Suprapubic skin (tissue), 4 donors: ENCODE data around the gene ARHGAP6.

Experiments used
- CTCF ChIP-seq, 2 donors: fragments of 200-600 bp in 1 of 2; fragments of 450-650 bp in 1 of 2; sonication (generic) in 1 of 2; IDR thresholded peaks; one replicate each; pipeline ENCODE4 v1.5.1; 2016 to 2019; ENCODE audit warnings: antibody characterized with exemption in 2 of 2, mild to moderate bottlenecking in 1 of 2, moderate library complexity in 1 of 2
- POLR2A ChIP-seq, 2 donors: fragments of 450-650 bp; IDR thresholded peaks; one replicate each; pipeline ENCODE4 v1.6.1; 2017; ENCODE audit warnings: antibody characterized with exemption in 2 of 2, mild to moderate bottlenecking in 2 of 2, moderate library complexity in 2 of 2
- POLR2AphosphoS5 ChIP-seq, 3 donors: sonication (generic); formaldehyde crosslinking; IDR thresholded peaks; one replicate each; pipeline ENCODE4 v1.6.1; 2017; ENCODE audit warnings: antibody characterized with exemption in 3 of 3

DNA sequence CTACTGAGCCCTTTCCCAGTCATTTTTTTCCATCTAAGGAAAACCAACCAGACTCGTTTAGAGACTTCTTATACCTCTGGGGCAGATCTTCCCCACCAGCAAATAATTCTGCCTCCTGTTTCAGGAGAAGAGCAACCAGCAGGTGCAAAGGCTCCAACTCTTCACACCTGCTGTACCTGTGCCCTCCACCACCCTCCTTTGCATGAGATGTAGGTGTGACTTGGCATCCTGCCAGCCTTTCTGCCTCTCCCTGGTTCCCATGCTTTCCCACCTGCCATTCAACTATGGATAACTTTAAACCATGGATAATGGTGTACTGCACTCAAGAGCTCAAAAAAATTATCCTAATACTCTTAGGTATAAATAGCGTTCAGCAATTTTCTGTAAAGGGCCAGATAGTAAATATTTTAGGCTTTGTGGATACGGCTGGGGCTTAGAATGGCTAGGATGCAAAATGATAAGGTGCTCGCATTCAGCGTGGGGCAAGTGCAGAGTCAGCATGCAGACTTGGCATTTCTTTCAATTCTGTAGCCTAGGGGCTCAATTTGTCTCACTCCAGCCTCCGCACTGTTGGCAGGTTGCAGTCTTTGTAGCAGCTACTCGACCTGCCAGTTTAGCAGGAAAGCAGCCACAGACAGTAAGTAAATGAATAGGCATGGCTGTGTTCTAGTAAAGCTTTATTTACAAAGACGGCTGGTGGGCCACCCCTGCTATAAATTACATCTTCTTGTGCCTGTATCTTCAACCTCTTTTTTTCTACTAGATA lies 474.8 kb downstream of the ARHGAP6 start:
- TF ChIP-seq POLR2AphosphoS5 (IDR thresholded peaks at IDR 0.05) (no peak), POLR2A (IDR thresholded peaks at IDR 0.05) (no peak), CTCF (IDR thresholded peaks at IDR 0.05) (no peak)
